Kidney (tissue), 14 donors: ENCODE measurements around the gene DUSP6. TPM values are rescaled to one million over a fixed set of nuclear protein-coding genes. Genes with fewer than 3 reads are reported as not detected.

Source experiments
- DNase-seq, 5 donors: peaks; one replicate each; pipeline ENCODE4 v3.0.0-alpha.2; 2013 to 2020
- FAIRE-seq: peaks from 2 replicates; lab custom pipeline; 2012; peaks lifted over from hg19 to GRCh38; lab: Jason Lieb, UNC
- H3K27ac ChIP-seq, 2 donors: one replicate each; pipeline ENCODE4 v1.7.0; 2013; ENCODE audit warnings: low read depth in 2 of 2, low read length in 2 of 2, inconsistent platforms in 1 of 2
- H3K27me3 ChIP-seq: one replicate; pipeline ENCODE4 v1.7.1; 2013; ENCODE audit warnings: low read length, inconsistent platforms; ENCODE audit not compliant: control insufficient read depth, insufficient read depth
- H3K36me3 ChIP-seq, 3 donors: one replicate each; pipeline versions ENCODE4 v1.7.0 to v1.7.1; 2013; ENCODE audit warnings: low read length in 3 of 3, control low read depth in 1 of 3, inconsistent platforms in 1 of 3; ENCODE audit not compliant: insufficient read depth in 3 of 3, control insufficient read depth in 2 of 3
- H3K4me1 ChIP-seq, 3 donors: one replicate each; pipeline versions ENCODE4 v1.7.0 to v1.7.1; 2013; ENCODE audit warnings: low read length in 3 of 3, inconsistent platforms in 1 of 3, low read depth in 1 of 3; ENCODE audit not compliant: control insufficient read depth in 2 of 3, insufficient read depth in 2 of 3
- H3K4me3 ChIP-seq, 3 donors: one replicate each; pipeline versions ENCODE4 v1.7.0 to v1.8.1; 2013; ENCODE audit warnings: low read length in 3 of 3, control low read depth in 1 of 3, inconsistent platforms in 1 of 3
- H3K9ac ChIP-seq, 3 donors: one replicate each; pipeline versions ENCODE4 v1.7.0 to v1.7.1; 2013; ENCODE audit warnings: low read length in 3 of 3, control low read depth in 1 of 3, inconsistent platforms in 1 of 3
- H3K9me3 ChIP-seq, 3 donors: one replicate each; pipeline versions ENCODE4 v1.7.0 to v1.7.1; 2013; ENCODE audit warnings: low read length in 3 of 3, control low read depth in 1 of 3, inconsistent platforms in 1 of 3; ENCODE audit not compliant: control insufficient read depth in 2 of 3, insufficient read depth in 1 of 3
- intact Hi-C: fragments of 100-400 bp; cut with DNase I; formaldehyde crosslinking; loops from one replicate; pipeline ENCODE4 v1.11.1; 2022
- polyA plus RNA-seq: library from polyadenylated mRNA; stranded (reverse); fragments of 350-450 nt; fragmentation: Illumina TruSeq; extraction: RNeasy Lipid Tissue Mini Kit (QIAGEN cat#74804); gene quantifications from one replicate; pipeline ENCODE4 v1.2.3, GENCODE V29; 2014; ENCODE audit warnings: low read depth, low replicate concordance; ENCODE audit not compliant: insufficient read depth
- total RNA-seq: library from RNA; stranded (reverse); fragmentation: NEBNext Ultra II Directional; extraction: Animal tissue kit (Norgen Biotek cat#: 25700); gene quantifications from one replicate; pipeline ENCODE4 v1.2.1, GENCODE V29; 2021
- TF ChIP-seq, protein P1 (sequence below): IDR thresholded peaks from 3 replicates; pipeline ENCODE4 v1.5.1; 2012; ENCODE audit warnings: mild to moderate bottlenecking, moderate library complexity, borderline replicate concordance; ENCODE audit not compliant: insufficient read depth; ENCODE audit errors: extremely low read depth
- donor health status: control.
- donor health status: control.
- donor health status: control.
- donor health status: control.
- donor health status: control.
- donor health status: DM: yes; HTN: yes; CAD: no.
- donor health status: Normal renal cell carcinoma (clear cell type).

Gene DUSP6
- total and polyA plus RNA-seq, 2 donors from 2014 or later: 35.3 to 91.8 TPM

GRCh38 chr12:89386138-89386537, 33.8 kb upstream of the DUSP6 start:
- peak overlapping the region; percentile 44 to 47 for H3K27ac ChIP-seq
- no peaks in the 10 kb centered on the region for H3K36me3 ChIP-seq
- H3K9me3 ChIP-seq: no peaks in the 10 kb centered on the region
- H3K4me3 ChIP-seq: peak overlapping the region in 2 of 3 donors; percentile 44 to 46
- H3K4me1 ChIP-seq: peaks cover 8 to 39% (median 36%) of the 10 kb centered on the region in 3 donors
- intact Hi-C loops: no loop called here
- H3K27me3 ChIP-seq: no peaks in the 10 kb centered on the region
- peak in 1 of 5 donors; percentile 41 for DNase-seq
- TF ChIP-seq, protein P1, sequence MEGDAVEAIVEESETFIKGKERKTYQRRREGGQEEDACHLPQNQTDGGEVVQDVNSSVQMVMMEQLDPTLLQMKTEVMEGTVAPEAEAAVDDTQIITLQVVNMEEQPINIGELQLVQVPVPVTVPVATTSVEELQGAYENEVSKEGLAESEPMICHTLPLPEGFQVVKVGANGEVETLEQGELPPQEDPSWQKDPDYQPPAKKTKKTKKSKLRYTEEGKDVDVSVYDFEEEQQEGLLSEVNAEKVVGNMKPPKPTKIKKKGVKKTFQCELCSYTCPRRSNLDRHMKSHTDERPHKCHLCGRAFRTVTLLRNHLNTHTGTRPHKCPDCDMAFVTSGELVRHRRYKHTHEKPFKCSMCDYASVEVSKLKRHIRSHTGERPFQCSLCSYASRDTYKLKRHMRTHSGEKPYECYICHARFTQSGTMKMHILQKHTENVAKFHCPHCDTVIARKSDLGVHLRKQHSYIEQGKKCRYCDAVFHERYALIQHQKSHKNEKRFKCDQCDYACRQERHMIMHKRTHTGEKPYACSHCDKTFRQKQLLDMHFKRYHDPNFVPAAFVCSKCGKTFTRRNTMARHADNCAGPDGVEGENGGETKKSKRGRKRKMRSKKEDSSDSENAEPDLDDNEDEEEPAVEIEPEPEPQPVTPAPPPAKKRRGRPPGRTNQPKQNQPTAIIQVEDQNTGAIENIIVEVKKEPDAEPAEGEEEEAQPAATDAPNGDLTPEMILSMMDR: no peak
- H3K9ac ChIP-seq: no peak overlapping the region
- no peak for FAIRE-seq

DNA sequence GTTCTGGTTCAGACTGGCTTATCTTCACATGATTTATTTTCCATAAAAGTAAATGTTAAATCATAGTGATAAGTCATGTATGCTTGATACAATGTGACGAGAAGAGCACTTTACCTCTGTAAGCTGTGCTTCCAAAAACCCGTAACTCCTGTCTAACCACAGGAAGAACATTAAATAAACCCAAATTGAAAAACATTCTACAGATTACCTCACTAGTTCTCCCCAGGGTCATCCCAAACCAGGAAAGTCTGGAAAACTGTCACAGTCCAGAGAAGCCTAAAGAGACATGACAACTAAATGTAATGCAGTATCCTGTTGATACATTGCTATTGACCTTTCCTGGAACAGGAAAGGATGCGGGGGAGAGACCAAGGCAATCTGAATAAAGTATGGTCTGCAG, 32.5 kb upstream of the DUSP6 start:
- Histone ChIP-seq H3K27me3 (no peaks in the 10 kb centered on the region), H3K36me3 (no peaks in the 10 kb centered on the region), H3K4me1 (peaks cover 8 to 32% (median 31%) of the 10 kb centered on the region in 3 donors), H3K9ac (no peak overlapping the region), H3K4me3 (no peak overlapping the region), H3K27ac (peak overlapping the region; percentile 8 to 51), H3K9me3 (no peaks in the 10 kb centered on the region)
- TF ChIP-seq, protein P1: no peak
- intact Hi-C loops: no loop called here
- no peak for DNase-seq
- no peak for FAIRE-seq

DNA sequence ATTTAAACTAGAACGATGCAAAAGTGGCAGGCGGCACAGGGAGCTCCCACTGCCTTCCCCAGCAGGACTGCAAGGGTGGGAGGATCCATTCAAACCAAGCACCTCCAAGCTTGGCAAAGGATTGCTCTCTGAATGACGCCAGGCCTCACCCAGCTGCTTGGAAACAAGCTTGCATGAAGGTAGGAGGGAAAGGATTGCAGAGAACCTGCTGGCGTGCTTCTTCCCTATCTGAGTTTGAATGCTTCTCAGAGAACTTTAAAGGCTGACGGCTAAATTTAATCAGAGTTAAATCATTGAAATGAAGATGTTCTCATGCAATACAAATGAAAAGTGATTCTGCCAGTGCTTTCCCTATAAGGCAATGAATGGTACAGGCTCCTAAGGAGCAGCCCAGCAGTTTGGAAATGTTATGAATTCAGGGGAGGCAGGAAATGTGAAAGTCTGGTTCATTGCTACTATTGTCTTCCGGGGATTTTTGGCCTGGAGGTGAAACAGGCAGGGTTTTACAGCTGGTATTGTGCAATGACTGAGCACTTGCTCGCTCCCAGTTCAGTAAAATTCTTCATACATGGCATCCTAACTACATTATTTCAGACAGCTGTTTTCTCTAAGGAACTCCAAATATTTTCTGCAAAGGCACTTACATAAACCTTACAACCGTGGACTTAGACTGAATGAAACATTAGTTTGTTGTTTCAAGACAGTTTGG, 31.9 kb upstream of the DUSP6 start:
- intact Hi-C loops: no loop called here
- Histone ChIP-seq H3K9ac (no peak overlapping the region), H3K4me3 (no peak overlapping the region), H3K36me3 (no peaks in the 10 kb centered on the region), H3K9me3 (no peaks in the 10 kb centered on the region), H3K27ac (peak overlapping the region; percentile 8 to 51), H3K4me1 (peaks cover 8 to 31% (median 27%) of the 10 kb centered on the region in 3 donors), H3K27me3 (no peaks in the 10 kb centered on the region)
- TF ChIP-seq, protein P1: no peak
- FAIRE-seq (no peak), DNase-seq (peak in 2 of 5 donors; percentile 26 to 44)
